ENCODE results near the gene MYB. TPM values are rescaled to one million over a fixed set of nuclear protein-coding genes. Genes with fewer than 3 reads are reported as not detected.

MYB gene
- total and polyA plus RNA-seq, 2 of the 4 experiments (the other 2 are of a cell fraction) = 0.44 to 0.90 TPM

GRCh38 chr6:135189344-135189743, 8.2 kb downstream of the MYB start:
- no peak for ATAC-seq (ENCODE audit: low read depth)
- TF ChIP-seq MAZ (IDR thresholded peaks at IDR 0.05; ENCODE audit: borderline replicate concordance, low read depth, low read length) (no peak), CHD1 (IDR thresholded peaks at IDR 0.05; ENCODE audit: low read depth, low read length) (no peak), RAD21 (IDR thresholded peaks at IDR 0.05; ENCODE audit: low read length) (no peak), POLR2A (IDR thresholded peaks at IDR 0.05; ENCODE audit: low read depth, low read length) (no peak), MAFK (IDR thresholded peaks at IDR 0.05; ENCODE audit: low read depth, low read length) (no peak), RFX5 (IDR thresholded peaks at IDR 0.05; ENCODE audit: low read depth, low read length) (no peak), CTCF (conservative IDR thresholded peaks at IDR 0.05; ENCODE audit: low read depth, low read length) (no peak), MXI1 (IDR thresholded peaks at IDR 0.05; ENCODE audit: borderline replicate concordance, low read depth, low read length) (no peak), NFE2L2 (IDR thresholded peaks at IDR 0.05; ENCODE audit: low read depth, low read length) (no peak), USF2 (IDR thresholded peaks at IDR 0.05; ENCODE audit: low read depth, low read length) (no peak)
- no peak overlapping the region for H4K8ac ChIP-seq (ENCODE audit: low read depth in 2 of 2, low read length in 2 of 2)
- no peak overlapping the region for H3K23ac ChIP-seq (ENCODE audit: low read depth, low read length)
- no peak overlapping the region for H3K9ac ChIP-seq (ENCODE audit: low read depth, low read length)
- H3K56ac ChIP-seq (ENCODE audit: extremely low read depth, insufficient read depth, low read length) = no peak overlapping the region
- H2AK5ac ChIP-seq (ENCODE audit: low read depth, low read length) = no peak overlapping the region
- H3K4me2 ChIP-seq (ENCODE audit: low read depth, low read length) = no peak overlapping the region
- H4K5ac ChIP-seq (ENCODE audit: low read depth, low read length) = no peak overlapping the region
- no peak overlapping the region for H2AK9ac ChIP-seq (replicated peaks; ENCODE audit: low read depth, low read length, poor library complexity)
- H3K9me3 ChIP-seq (ENCODE audit: control insufficient read depth, insufficient read depth, low read length) = no peaks in the 10 kb centered on the region
- H2BK5ac ChIP-seq (ENCODE audit: low read depth, low read length, poor library complexity, severe bottlenecking) = no peak overlapping the region
- no peak overlapping the region for H2BK120ac ChIP-seq (ENCODE audit: low read depth, low read length)
- H3K4me1 ChIP-seq (ENCODE audit: control insufficient read depth, insufficient read depth, low read length) = no peaks in the 10 kb centered on the region
- DNase-seq = no peak
- H3K27ac ChIP-seq (ENCODE audit: insufficient read depth, low read length) = no peak overlapping the region
- no peaks in the 10 kb centered on the region for H3K9me1 ChIP-seq (ENCODE audit: insufficient read depth, low read length)
- no peak overlapping the region for H3K4ac ChIP-seq (ENCODE audit: low read depth, low read length)
- H2AFZ ChIP-seq (replicated peaks; ENCODE audit: low read length, poor library complexity) = no peak overlapping the region
- H2BK20ac ChIP-seq (ENCODE audit: low read depth, low read length) = no peak overlapping the region
- CTCF ChIA-PET = no interaction called here
- no peak overlapping the region for H3K4me3 ChIP-seq (ENCODE audit: insufficient read depth, low read depth, low read length)
- no peaks in the 10 kb centered on the region for H4K20me1 ChIP-seq (ENCODE audit: insufficient read depth, low read length)
- in situ Hi-C loops (cut with MboI; ENCODE audit: low sequenced_read_pairs) = no loop called here
- H3K14ac ChIP-seq (replicated peaks; ENCODE audit: low read depth, low read length) = no peak overlapping the region
- no peak overlapping the region for H3K18ac ChIP-seq (ENCODE audit: low read depth, low read length)
- no peak overlapping the region for H2BK15ac ChIP-seq (ENCODE audit: low read depth, low read length)
- no peak overlapping the region for H4K91ac ChIP-seq (ENCODE audit: insufficient read depth, low read depth, low read length)
- WGBS, 2 experiments (ENCODE audit: extremely low coverage in 2 of 2, insufficient read length in 1 of 2) = no CpG with 5 or more reads among the region's 1 CpG
- POLR2A ChIA-PET (ENCODE audit: unreplicated experiment) = no interaction called here
- no peaks in the 10 kb centered on the region for H3K36me3 ChIP-seq (ENCODE audit: control insufficient read depth, insufficient read depth, low read length)
- no peaks in the 10 kb centered on the region for H3K79me1 ChIP-seq (ENCODE audit: low read depth in 1 of 2, low read length in 2 of 2)
- dilution Hi-C loops (cut with HindIII; ENCODE audit: low sequenced_read_pairs, unreplicated experiment) = no loop called here
- peaks cover 6% of the 10 kb centered on the region for H3K27me3 ChIP-seq (ENCODE audit: control insufficient read depth, insufficient read depth, low read length)
- intact Hi-C loops (cut with micrococcal nuclease) = no loop called here
- no TSS peak for BruUV-seq (replicated peaks)

Measured in IMR-90 (cell line).